Measurements from ENCODE around the gene SF3B4.
A peak's percentile ranks its signal among the peaks of the same experiment; 100 is the strongest.

SF3B4 gene

DNA sequence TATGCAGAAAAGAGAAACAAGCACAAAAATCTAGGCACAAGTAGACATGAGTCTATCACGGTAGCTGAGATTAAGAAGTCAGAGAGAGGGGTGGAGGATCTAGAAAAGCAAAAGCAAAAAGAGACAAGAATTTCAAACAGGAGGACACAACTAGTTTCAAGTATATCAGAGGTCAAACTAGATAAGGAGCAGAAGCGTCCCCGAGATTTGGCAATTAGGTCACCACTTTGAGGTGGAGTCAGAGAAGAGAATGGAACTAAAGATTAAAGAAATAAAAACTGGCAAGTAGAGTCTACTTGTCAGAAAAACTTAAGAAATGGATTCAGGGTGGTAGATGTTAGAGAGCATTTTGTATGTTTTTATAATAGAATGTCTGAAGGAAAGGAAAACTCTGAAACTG lies 2.3 kb downstream of the SF3B4 start:
- H3K4me3 ChIP-seq (ENCODE audit: low read depth, low read length) = no peak overlapping the region
- TF ChIP-seq, protein P1, sequence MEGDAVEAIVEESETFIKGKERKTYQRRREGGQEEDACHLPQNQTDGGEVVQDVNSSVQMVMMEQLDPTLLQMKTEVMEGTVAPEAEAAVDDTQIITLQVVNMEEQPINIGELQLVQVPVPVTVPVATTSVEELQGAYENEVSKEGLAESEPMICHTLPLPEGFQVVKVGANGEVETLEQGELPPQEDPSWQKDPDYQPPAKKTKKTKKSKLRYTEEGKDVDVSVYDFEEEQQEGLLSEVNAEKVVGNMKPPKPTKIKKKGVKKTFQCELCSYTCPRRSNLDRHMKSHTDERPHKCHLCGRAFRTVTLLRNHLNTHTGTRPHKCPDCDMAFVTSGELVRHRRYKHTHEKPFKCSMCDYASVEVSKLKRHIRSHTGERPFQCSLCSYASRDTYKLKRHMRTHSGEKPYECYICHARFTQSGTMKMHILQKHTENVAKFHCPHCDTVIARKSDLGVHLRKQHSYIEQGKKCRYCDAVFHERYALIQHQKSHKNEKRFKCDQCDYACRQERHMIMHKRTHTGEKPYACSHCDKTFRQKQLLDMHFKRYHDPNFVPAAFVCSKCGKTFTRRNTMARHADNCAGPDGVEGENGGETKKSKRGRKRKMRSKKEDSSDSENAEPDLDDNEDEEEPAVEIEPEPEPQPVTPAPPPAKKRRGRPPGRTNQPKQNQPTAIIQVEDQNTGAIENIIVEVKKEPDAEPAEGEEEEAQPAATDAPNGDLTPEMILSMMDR (IDR thresholded peaks at IDR 0.05; ENCODE audit: borderline replicate concordance, insufficient read depth, low read depth, low read length) = no peak

DNA sequence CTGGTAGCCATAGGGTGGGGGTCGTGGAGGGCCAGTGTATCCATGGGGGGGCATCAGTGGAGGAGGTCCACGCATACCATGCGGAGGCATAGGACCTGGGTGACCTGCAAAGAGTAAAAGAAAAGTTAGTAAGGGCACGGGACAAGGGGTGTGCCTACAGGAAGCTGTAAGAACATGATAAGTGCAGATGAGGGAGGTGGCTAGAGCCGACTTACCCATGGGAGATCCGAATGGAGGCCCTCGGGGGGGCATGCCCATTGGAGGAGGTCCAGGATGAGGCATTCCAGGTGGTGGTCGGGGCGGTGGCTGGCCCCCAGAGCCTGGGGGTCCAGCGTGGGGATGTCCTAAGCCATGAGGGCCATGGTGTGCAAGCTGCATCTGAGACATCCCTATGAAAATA lies 4.0 kb downstream of the SF3B4 start:
- TF ChIP-seq, protein P1 (IDR thresholded peaks at IDR 0.05; ENCODE audit: borderline replicate concordance, insufficient read depth, low read depth, low read length) = no peak
- H3K4me3 ChIP-seq (ENCODE audit: low read depth, low read length) = no peak overlapping the region

DNA sequence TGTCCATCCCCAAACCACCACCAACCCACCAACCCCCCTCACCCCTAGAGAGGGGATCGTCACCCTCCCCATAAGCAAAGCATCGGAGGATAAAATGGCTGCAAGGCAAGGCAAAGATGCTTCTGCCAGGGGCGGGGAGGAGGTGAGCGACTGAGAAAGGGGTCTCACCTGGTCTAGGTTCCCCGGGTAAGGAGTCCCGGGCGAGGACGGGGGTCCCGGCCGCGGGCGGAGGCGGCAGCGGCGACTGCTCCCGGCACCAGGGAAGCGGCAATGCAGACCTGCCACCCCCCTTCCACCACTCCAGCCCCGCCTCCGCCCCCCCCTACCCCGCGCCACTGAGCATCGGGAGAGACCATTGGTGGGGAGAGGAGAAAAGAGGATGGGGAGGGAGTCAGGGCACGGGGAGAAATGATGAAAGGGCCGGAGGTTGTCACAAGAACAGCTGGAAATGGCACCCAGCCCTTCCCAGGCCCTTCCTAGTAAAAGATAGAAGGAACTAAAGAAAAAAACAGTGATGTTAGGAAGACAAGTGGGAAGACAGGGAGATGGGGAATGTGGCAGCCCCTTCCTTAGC lies 9.9 kb downstream of the SF3B4 start, which contains the start of gene SV2A:
Gene SV2A, minus strand, starts transcription at position 274 of the 574 bp plus-strand sequence. CDS start 4,004 bp downstream, outside the sequence.
- peak within 1 kb of the TSS; percentile 69 for H3K4me3 ChIP-seq (ENCODE audit: low read depth, low read length)
- TF ChIP-seq, protein P1 (IDR thresholded peaks at IDR 0.05; ENCODE audit: borderline replicate concordance, insufficient read depth, low read depth, low read length) = no peak

DNA sequence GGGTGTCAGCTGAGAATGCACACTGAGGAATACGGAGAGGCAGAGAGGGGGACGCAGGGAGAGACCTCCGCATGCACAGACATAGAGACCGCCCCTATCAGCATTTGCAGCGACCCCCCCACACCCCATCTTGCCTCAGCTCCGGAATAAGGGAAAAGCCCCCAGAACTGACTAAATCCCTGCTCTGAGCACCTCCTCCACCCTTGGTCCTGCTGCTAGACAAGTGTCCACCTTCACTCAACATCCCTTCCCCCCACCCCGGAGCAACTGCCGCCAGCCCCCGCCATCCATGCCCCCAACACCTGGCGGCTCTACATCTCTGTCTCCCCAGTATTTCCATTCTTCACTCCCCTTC lies 10.7 kb downstream of the SF3B4 start:
- H3K4me3 ChIP-seq (ENCODE audit: low read depth, low read length) = peak overlapping the region; percentile 69
- TF ChIP-seq, protein P1 (IDR thresholded peaks at IDR 0.05; ENCODE audit: borderline replicate concordance, insufficient read depth, low read depth, low read length) = no peak

DNA sequence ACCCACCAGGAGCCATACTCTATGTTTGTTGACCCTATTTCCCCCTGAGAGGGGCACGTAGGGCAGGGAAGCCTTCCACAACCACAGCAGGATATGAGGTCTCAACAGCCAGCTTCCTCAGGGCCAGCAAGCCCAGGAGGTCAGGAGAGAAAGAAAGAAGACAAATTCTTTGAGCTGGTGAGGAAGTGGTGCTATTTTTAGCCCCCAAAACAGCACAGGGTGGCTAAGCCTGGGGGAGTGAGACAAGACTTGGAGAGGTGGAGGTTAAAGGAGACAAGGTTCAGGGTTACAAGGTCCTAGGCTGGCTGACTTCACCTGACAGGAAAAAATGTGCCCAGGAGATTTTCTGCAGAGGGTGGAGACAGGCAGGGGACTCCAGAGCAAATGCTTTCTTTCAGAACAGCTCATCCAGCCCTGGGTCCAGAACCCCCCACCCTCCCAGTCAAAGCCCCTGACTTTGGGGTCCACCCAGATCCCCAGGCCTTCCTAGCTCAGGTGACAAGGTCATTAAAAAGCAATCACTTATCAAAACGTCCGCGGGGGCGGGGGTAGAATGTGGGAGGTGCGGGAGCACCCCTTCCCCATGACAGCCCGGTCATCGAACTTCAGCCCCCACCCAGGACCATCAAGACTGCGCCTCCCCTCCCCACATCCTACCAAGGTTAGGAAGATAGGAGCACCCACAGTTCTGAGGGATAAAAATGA lies 11.3 kb downstream of the SF3B4 start:
- TF ChIP-seq, protein P1 (IDR thresholded peaks at IDR 0.05; ENCODE audit: borderline replicate concordance, insufficient read depth, low read depth, low read length) = no peak
- peak overlapping the region; percentile 69 for H3K4me3 ChIP-seq (ENCODE audit: low read depth, low read length)

DNA sequence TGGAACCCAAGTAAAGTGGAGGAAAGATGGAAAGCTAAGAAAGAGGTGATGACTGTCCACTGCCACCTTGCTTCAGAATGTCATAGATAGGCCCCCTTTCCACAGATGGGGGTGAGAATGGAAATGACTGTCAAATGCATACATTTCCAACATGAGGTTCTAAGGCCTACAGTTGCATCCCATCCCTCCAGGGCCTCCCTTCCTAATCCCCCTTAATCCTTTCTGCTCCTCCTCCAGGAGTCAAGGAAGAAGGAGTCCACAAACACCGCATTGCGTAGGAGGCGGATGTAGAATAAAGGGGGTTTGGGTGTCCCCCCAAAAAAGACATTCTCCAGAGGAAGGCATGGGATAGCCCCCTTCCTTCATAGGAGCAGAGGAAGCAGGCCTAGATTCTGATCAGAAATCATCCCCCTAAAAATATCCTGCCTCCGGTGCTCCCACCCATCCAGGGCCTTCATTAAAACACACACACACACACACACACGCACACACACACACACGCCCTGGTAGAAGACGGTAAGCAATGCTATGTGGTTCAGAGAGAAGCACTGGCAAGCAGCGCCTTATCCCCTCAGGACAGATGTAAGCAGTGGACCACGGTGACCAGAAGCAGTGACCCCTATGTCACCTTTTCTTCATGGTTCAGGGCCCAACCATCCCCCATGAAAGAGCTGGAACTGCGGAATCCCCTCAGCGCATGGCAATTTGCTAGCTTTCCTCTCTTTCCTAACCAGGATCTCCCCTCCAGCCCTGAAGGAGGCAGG lies 12.0 kb downstream of the SF3B4 start:
- no peak overlapping the region for H3K4me3 ChIP-seq (ENCODE audit: low read depth, low read length)
- TF ChIP-seq, protein P1 (IDR thresholded peaks at IDR 0.05; ENCODE audit: borderline replicate concordance, insufficient read depth, low read depth, low read length) = no peak

Measured in GM12875 (cell line).